WERI-Rb-1 (cell line): ENCODE results near the gene RBFOX1.
A peak's percentile ranks its signal among the peaks of the same experiment; 100 is the strongest.

Source experiments
- DNase-seq: peaks from one replicate; pipeline ENCODE4 v3.0.0-alpha.2; 2020
- H3K27ac ChIP-seq: fragments of 250-450 bp; sonication (Bioruptor Pico); 2 replicates; pipeline ENCODE4 v1.5.1; 2020; ENCODE audit warnings: mild to moderate bottlenecking, moderate library complexity
- H3K27me3 ChIP-seq: fragments of 250-450 bp; sonication (Bioruptor Pico); 2 replicates; pipeline ENCODE4 v1.5.1; 2021; ENCODE audit warnings: mild to moderate bottlenecking, low read depth, moderate library complexity; ENCODE audit not compliant: insufficient read depth, severe bottlenecking
- H3K36me3 ChIP-seq: fragments of 250-450 bp; sonication (Bioruptor Pico); 2 replicates; pipeline ENCODE4 v1.5.1; 2020; ENCODE audit warnings: mild to moderate bottlenecking, moderate library complexity
- H3K4me3 ChIP-seq: 2 replicates; pipeline ENCODE4 v1.5.1; 2011; ENCODE audit warnings: low read depth, mild to moderate bottlenecking, control low read depth, low read length
- H3K9me3 ChIP-seq: fragments of 250-450 bp; sonication (Bioruptor Pico); 2 replicates; pipeline ENCODE4 v1.5.1; 2021; ENCODE audit warnings: mild to moderate bottlenecking, moderate library complexity; ENCODE audit not compliant: severe bottlenecking
- CTCF ChIP-seq: IDR thresholded peaks from 2 replicates; pipeline ENCODE4 v1.5.1; 2011; ENCODE audit warnings: low read depth, mild to moderate bottlenecking, control low read depth, inconsistent platforms, low read length

RBFOX1 gene

GRCh38 chr16:7422036-7422888 lies 89.6 kb downstream of the RBFOX1 start:
- no peaks in the 10 kb centered on the region for H3K36me3 ChIP-seq
- H3K9me3 ChIP-seq: no peaks in the 10 kb centered on the region
- H3K4me3 ChIP-seq: no peak overlapping the region
- H3K27ac ChIP-seq: no peak overlapping the region
- no peaks in the 10 kb centered on the region for H3K27me3 ChIP-seq
- DNase-seq: no peak
- no peak for TF ChIP-seq CTCF

GRCh38 chr16:7423434-7424044 lies 90.9 kb downstream of the RBFOX1 start:
- no peak overlapping the region for H3K4me3 ChIP-seq
- no peaks in the 10 kb centered on the region for H3K27me3 ChIP-seq
- DNase-seq: peak; percentile 85
- no peak overlapping the region for H3K27ac ChIP-seq
- H3K36me3 ChIP-seq: no peaks in the 10 kb centered on the region
- no peaks in the 10 kb centered on the region for H3K9me3 ChIP-seq
- TF ChIP-seq CTCF: no peak

- no peaks in the 10 kb centered on the region for H3K27me3 ChIP-seq
- no peaks in the 10 kb centered on the region for H3K36me3 ChIP-seq
- no peak for TF ChIP-seq CTCF
- no peak for DNase-seq
- no peak overlapping the region for H3K27ac ChIP-seq
- H3K4me3 ChIP-seq: no peak overlapping the region
- no peaks in the 10 kb centered on the region for H3K9me3 ChIP-seq
Observed at GRCh38 chr16:7426161-7426560, 93.5 kb downstream of the RBFOX1 start.

- Histone ChIP-seq H3K9me3 (no peaks in the 10 kb centered on the region), H3K27ac (no peak overlapping the region), H3K36me3 (no peaks in the 10 kb centered on the region), H3K27me3 (no peaks in the 10 kb centered on the region), H3K4me3 (no peak overlapping the region)
- DNase-seq: no peak
- no peak for TF ChIP-seq CTCF
Observed at GRCh38 chr16:7431723-7432122, 99.1 kb downstream of the RBFOX1 start.

GRCh38 chr16:7436306-7436705 lies 103.7 kb downstream of the RBFOX1 start:
- DNase-seq: no peak
- no peaks in the 10 kb centered on the region for H3K36me3 ChIP-seq
- no peaks in the 10 kb centered on the region for H3K27me3 ChIP-seq
- H3K27ac ChIP-seq: no peak overlapping the region
- no peaks in the 10 kb centered on the region for H3K9me3 ChIP-seq
- no peak overlapping the region for H3K4me3 ChIP-seq
- no peak for TF ChIP-seq CTCF
